NB4 (cell line): Measurements from ENCODE around the gene LRP11.

Source experiments
- DNase-seq: peaks from one replicate; pipeline ENCODE4 v3.0.0; 2010; ENCODE audit warnings: low read depth
- H3K4me3 ChIP-seq: one replicate; pipeline ENCODE4 v1.5.1; 2011; ENCODE audit warnings: mild to moderate bottlenecking, low read depth, low read length, moderate library complexity
- CTCF ChIP-seq: IDR thresholded peaks from one replicate; pipeline ENCODE4 v1.5.1; 2012; ENCODE audit warnings: low read depth, low read length
- MAX ChIP-seq: IDR thresholded peaks from 2 replicates; pipeline ENCODE4 v1.6.1; 2011; ENCODE audit warnings: low read depth, low read length
- MYC ChIP-seq: IDR thresholded peaks from 2 replicates; pipeline ENCODE4 v1.6.1; 2011; ENCODE audit warnings: low read depth, low read length
- POLR2A ChIP-seq: IDR thresholded peaks from 2 replicates; pipeline ENCODE4 v1.6.1; 2011; ENCODE audit warnings: mild to moderate bottlenecking; ENCODE audit not compliant: insufficient read length; ENCODE audit errors: extremely low read depth

LRP11 gene

GRCh38 chr6:149781715-149782114 is 82.4 kb downstream of the LRP11 start:
- H3K4me3 ChIP-seq, result no peak overlapping the region
- no peak for DNase-seq
- TF ChIP-seq MAX, result no peak
- TF ChIP-seq POLR2A, result no peak
- no peak for TF ChIP-seq CTCF
- TF ChIP-seq MYC, result no peak

- DNase-seq, result no peak
- no peak for TF ChIP-seq MYC
- TF ChIP-seq CTCF, result no peak
- TF ChIP-seq POLR2A, result no peak
- no peak for TF ChIP-seq MAX
- no peak overlapping the region for H3K4me3 ChIP-seq
These were observed 84.6 kb downstream of the LRP11 start for GRCh38 chr6:149779644-149779963.

- TF ChIP-seq MYC (no peak), MAX (no peak), CTCF (no peak), POLR2A (no peak)
- H3K4me3 ChIP-seq, result no peak overlapping the region
- DNase-seq, result no peak
These were observed 86.5 kb downstream of the LRP11 start for GRCh38 chr6:149777624-149778023.

- H3K4me3 ChIP-seq, result no peak overlapping the region
- TF ChIP-seq MAX, result no peak
- no peak for TF ChIP-seq MYC
- no peak for TF ChIP-seq CTCF
- TF ChIP-seq POLR2A, result no peak
- DNase-seq, result no peak
These were observed 92.2 kb downstream of the LRP11 start for GRCh38 chr6:149771925-149772324.

- no peak for TF ChIP-seq MAX
- TF ChIP-seq POLR2A, result no peak
- no peak for TF ChIP-seq MYC
- no peak for TF ChIP-seq CTCF
These were observed 93.0 kb downstream of the LRP11 start for GRCh38 chr6:149771185-149771584.

GRCh38 chr6:149769676-149770075 is 94.5 kb downstream of the LRP11 start:
- no peak overlapping the region for H3K4me3 ChIP-seq
- TF ChIP-seq MYC (no peak), CTCF (no peak), MAX (no peak), POLR2A (no peak)
- no peak for DNase-seq

More at GRCh38 chr6:149771185-149771584, 93.0 kb downstream of the LRP11 start:
- no peak overlapping the region for H3K4me3 ChIP-seq
- no peak for DNase-seq
